ENCODE measurements around the gene SFMBT2. TPM values are rescaled to one million over a fixed set of nuclear protein-coding genes. Genes with fewer than 3 reads are reported as not detected.

Gene SFMBT2
- total RNA-seq = 10 to 100 TPM; 31.9 to 32.3 TPM

- CTCF ChIA-PET = interaction anchor here (0.6 to 2.0 kb wide), 23 partner anchors 8 to 528 kb away, joined by 3 to 10 read pairs (median 3); partner anchors contain the start of gene ITIH2
- Mint-ChIP-seq H3K36me3 (ENCODE audit: low read depth) (peaks cover 7% of the 10 kb centered on the region), H3K27me3 (peaks cover 34% of the 10 kb centered on the region), H3K4me3 (peak within 1 kb of the TSS; percentile 80), H3K9me3 (no peaks in the 10 kb centered on the region), H3K27ac (peak within 1 kb of the TSS; percentile 92), H3K4me1 (peaks cover 44% of the 10 kb centered on the region)
- POLR2A ChIA-PET = interaction anchor here (0.6 to 0.7 kb wide), 3 partner anchors 8 to 117 kb away, joined by 3 to 6 read pairs (median 4); no protein-coding TSS in a partner anchor
- peak; percentile 70 for DNase-seq
These were observed at the start of gene SFMBT2 for GRCh38 chr10:7410862-7411670. TSS of gene SFMBT2 (minus strand) at chr10:7411034. CDS start at chr10:7381898, 29,136 bp downstream.

DNA sequence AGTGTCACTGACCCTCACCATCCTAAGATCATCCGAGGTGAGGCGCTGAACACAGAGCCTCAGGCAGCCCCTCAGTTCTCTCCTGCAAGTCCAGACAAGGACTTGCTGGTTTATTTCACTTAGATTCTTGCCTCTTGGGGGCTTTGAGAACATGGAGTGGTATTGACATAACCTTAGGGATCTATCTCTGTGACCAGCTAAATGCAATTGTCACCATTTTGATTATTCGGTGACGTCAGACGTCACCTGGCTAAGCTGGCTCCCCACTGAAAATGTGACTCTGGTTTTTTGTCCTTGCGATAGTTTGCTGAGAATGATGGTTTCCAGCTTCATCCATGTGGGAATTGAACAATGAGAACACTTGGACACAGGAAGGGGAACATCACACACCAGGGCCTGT is 49.2 kb upstream of the SFMBT2 start:
- Mint-ChIP-seq H3K36me3 (ENCODE audit: low read depth) (no peaks in the 10 kb centered on the region), H3K4me3 (no peak overlapping the region), H3K4me1 (peaks cover 3% of the 10 kb centered on the region), H3K9me3 (peaks cover 2% of the 10 kb centered on the region), H3K27me3 (peaks cover 1% of the 10 kb centered on the region), H3K27ac (no peak overlapping the region)
- POLR2A ChIA-PET = no interaction called here
- CTCF ChIA-PET = no interaction called here
- no peak for DNase-seq

- H3K9me3 Mint-ChIP-seq = peaks cover 2% of the 10 kb centered on the region
- H3K4me1 Mint-ChIP-seq = peaks cover 3% of the 10 kb centered on the region
- no peak overlapping the region for H3K27ac Mint-ChIP-seq
- ChIA-PET POLR2A (no interaction called here), CTCF (no interaction called here)
- DNase-seq = no peak
- no peaks in the 10 kb centered on the region for H3K36me3 Mint-ChIP-seq (ENCODE audit: low read depth)
- peaks cover 2% of the 10 kb centered on the region for H3K27me3 Mint-ChIP-seq
- no peak overlapping the region for H3K4me3 Mint-ChIP-seq
These were observed 47.7 kb upstream of the SFMBT2 start for GRCh38 chr10:7458556-7458955.

GRCh38 chr10:7457478-7458316 is 46.9 kb upstream of the SFMBT2 start:
- H3K4me3 Mint-ChIP-seq = no peak overlapping the region
- CTCF ChIA-PET = interaction anchor here (0.6 kb wide), 1 partner anchor 1012 kb away, joined by 5 read pairs; no protein-coding TSS in a partner anchor
- POLR2A ChIA-PET = no interaction called here
- no peak overlapping the region for H3K27ac Mint-ChIP-seq
- DNase-seq = no peak
- peaks cover 4% of the 10 kb centered on the region for H3K27me3 Mint-ChIP-seq
- H3K4me1 Mint-ChIP-seq = peaks cover 3% of the 10 kb centered on the region
- no peaks in the 10 kb centered on the region for H3K36me3 Mint-ChIP-seq (ENCODE audit: low read depth)
- H3K9me3 Mint-ChIP-seq = peaks cover 3% of the 10 kb centered on the region

DNA sequence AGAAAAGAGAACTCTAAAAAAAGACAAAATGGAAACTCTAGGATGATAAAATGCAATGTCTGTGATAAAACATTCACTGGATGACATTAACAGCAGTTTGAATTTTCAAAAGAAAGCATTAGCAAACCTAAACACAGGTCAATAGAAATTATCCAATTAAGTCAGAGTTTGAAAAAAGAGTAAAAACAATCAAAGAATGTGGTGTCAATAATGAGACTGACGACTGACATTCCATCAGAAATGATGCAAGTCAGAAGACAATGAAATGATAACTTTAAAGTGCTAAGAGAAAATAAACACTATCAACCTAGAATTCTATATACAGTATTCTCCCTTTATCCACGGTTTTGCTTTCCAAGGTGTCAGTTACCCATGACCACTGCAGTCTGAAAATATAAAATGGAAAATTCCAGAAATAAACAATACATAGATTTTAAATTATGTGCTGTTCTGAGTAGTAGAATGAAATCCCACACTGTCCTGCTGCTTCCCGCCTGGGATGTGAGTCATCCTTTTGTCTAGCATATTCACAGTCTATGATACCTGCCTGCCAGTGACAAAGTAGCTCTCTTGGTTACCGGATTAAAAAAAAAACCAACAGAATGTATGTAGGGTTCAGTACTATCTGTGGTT is 38.3 kb upstream of the SFMBT2 start:
- CTCF ChIA-PET = no interaction called here
- no peak overlapping the region for H3K27ac Mint-ChIP-seq
- POLR2A ChIA-PET = no interaction called here

DNA sequence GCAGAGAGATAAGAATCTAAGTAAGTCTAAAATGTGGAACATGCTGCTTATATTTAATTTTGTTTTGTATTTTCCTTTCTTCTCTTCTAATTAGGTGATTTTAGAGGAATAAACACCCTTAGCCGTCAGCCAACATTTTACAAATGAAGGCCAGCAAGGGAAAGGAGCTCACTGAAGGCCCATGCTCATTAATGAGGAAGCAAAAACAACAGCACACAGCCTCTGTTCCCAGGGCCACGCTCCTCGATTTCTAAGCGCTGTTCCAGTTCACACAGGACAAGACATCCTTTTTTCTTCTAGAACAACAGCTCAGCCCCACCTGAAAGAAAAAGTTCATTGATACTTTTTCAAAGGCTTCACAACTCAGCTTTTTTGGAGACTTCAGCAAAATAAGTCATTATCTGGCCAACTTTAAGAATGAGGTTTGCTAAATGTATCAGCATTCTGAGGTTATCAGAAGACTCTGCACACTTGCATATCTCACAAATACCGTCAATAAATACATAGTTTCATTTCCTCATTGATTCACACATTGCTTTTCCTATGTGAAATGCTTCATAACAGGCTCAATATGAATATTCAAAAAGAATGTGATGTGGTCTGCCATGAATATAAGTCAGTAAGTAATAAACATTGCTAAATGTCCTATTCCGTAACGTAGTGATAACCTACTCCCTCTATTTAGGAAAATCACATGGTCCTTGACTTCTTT is 34.8 kb upstream of the SFMBT2 start:
- no peak for DNase-seq
- H3K4me3 Mint-ChIP-seq = no peak overlapping the region
- no peaks in the 10 kb centered on the region for H3K4me1 Mint-ChIP-seq
- peaks cover 11% of the 10 kb centered on the region for H3K36me3 Mint-ChIP-seq (ENCODE audit: low read depth)
- H3K27me3 Mint-ChIP-seq = peaks cover 8% of the 10 kb centered on the region
- CTCF ChIA-PET = interaction anchor here (1.1 kb wide), 1 partner anchor 17 kb away, joined by 4 read pairs; no protein-coding TSS in a partner anchor
- H3K9me3 Mint-ChIP-seq = peaks cover 23% of the 10 kb centered on the region
- POLR2A ChIA-PET = no interaction called here
- H3K27ac Mint-ChIP-seq = no peak overlapping the region

More for the DNA sequence above, 38.3 kb upstream of the SFMBT2 start:
- Mint-ChIP-seq H3K27me3 (peaks cover 13% of the 10 kb centered on the region), H3K4me3 (no peak overlapping the region), H3K9me3 (peaks cover 26% of the 10 kb centered on the region), H3K36me3 (ENCODE audit: low read depth) (peaks cover 11% of the 10 kb centered on the region), H3K4me1 (no peaks in the 10 kb centered on the region)
- no peak for DNase-seq

DNA sequence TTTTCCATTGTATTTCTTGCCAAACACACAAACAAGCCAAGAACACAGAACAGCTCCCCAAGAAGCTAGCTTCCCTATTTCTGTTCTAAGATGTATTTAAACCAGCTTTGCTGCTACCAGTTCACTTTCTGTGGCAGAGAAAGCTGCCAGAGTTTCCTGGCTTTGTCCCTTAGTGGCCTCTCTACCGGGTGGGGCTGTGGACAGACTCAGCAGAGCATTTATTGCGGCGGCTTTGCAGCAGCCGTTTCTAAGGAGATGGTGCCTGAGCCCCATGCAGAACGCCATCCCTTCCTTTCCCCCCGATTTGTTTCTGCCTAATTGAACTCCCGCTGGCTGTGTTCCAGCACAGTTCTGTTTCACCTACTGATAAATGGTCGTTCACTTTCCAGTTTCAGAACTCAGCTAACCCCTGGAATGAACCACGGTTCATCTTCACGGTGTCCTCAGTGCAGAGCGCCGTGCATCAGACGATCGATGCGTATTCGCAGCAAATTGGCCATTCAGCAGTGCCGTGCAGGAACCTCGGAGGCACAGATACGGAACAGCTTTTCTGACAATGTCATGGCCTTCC is 33.8 kb upstream of the SFMBT2 start:
- CTCF ChIA-PET = interaction anchor here (1.1 kb wide), 1 partner anchor 16 kb away, joined by 4 read pairs; no protein-coding TSS in a partner anchor

GRCh38 chr10:7443036-7443435 is 32.2 kb upstream of the SFMBT2 start:
- POLR2A ChIA-PET = no interaction called here
- no peaks in the 10 kb centered on the region for H3K4me1 Mint-ChIP-seq
- no peak overlapping the region for H3K4me3 Mint-ChIP-seq
- peaks cover 2% of the 10 kb centered on the region for H3K36me3 Mint-ChIP-seq (ENCODE audit: low read depth)
- no peak overlapping the region for H3K27ac Mint-ChIP-seq
- DNase-seq = no peak
- H3K9me3 Mint-ChIP-seq = peaks cover 1% of the 10 kb centered on the region
- H3K27me3 Mint-ChIP-seq = peaks cover 8% of the 10 kb centered on the region
- CTCF ChIA-PET = interaction anchor here (0.6 kb wide), 1 partner anchor 73 kb away, joined by 3 read pairs; no protein-coding TSS in a partner anchor

More for the DNA sequence above, 33.8 kb upstream of the SFMBT2 start:
- Mint-ChIP-seq H3K27ac (no peak overlapping the region), H3K9me3 (peaks cover 17% of the 10 kb centered on the region), H3K4me1 (no peaks in the 10 kb centered on the region), H3K36me3 (ENCODE audit: low read depth) (peaks cover 10% of the 10 kb centered on the region), H3K27me3 (peaks cover 8% of the 10 kb centered on the region), H3K4me3 (no peak overlapping the region)
- POLR2A ChIA-PET = no interaction called here
- no peak for DNase-seq

DNA sequence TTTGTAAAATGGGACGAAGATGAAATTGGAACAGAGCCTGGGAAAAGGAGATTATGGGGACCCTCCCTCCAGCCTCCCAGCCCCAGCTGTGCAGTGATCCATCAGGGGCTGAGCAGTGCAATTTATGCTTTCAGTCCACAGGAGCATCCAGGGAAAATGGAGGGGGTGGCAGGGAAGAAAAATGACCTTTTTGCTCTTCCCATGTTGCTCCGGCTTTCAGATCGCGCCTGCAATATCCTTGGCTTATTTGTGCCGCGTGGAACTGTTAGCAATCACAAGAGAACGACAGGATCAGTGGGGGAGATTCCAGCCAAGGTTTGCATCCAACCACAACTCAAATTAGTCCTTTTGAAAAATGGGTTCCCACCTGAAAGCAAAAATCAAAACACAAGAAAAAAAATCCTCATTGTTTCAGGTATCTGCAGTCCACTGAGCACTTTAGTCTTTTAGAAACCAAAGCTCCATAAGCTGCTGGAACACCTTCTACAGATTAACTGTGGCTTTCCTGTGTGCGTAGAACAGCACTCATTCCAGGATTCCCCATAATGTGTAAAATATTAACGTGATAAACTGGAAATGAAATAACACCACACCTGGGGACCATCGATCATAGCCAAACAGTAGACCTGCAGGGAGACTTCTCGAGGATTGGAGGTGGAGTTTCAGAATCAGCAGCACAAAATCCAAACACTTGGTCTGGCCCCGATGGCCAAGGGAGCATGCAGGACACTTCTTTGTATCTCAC is 30.7 kb upstream of the SFMBT2 start:
- ChIA-PET POLR2A (no interaction called here), CTCF (interaction anchor here (1.1 to 1.8 kb wide), 2 partner anchors 20 to 31 kb away, joined by 5 read pairs; partner anchors contain the start of gene SFMBT2)
- H3K4me3 Mint-ChIP-seq = no peak overlapping the region
- peaks cover 6% of the 10 kb centered on the region for H3K27me3 Mint-ChIP-seq
- DNase-seq = no peak
- no peaks in the 10 kb centered on the region for H3K9me3 Mint-ChIP-seq
- no peaks in the 10 kb centered on the region for H3K36me3 Mint-ChIP-seq (ENCODE audit: low read depth)
- no peak overlapping the region for H3K27ac Mint-ChIP-seq
- peaks cover 6% of the 10 kb centered on the region for H3K4me1 Mint-ChIP-seq

DNA sequence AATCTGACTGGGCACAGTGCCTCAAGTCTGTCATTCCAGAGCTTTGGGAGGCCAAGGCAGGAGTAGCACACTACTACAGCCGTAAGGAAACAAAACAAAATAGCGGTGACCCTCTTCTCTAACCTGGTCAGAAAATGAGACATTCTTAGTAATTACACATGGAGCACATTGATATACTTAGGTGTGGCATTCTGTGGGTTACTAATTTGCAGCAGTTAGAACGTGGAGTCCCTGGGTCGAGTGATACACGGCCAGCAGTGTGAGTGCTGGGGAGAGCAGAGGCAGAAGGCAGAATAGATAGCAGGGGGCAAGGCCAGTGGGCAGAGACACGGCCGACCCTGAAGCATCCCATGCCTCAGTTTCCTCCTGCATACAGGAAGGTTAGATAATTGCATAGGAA is 28.9 kb upstream of the SFMBT2 start:
- Mint-ChIP-seq H3K27ac (no peak overlapping the region), H3K36me3 (ENCODE audit: low read depth) (no peaks in the 10 kb centered on the region), H3K27me3 (peaks cover 2% of the 10 kb centered on the region), H3K4me3 (no peak overlapping the region), H3K4me1 (peaks cover 14% of the 10 kb centered on the region), H3K9me3 (no peaks in the 10 kb centered on the region)
- ChIA-PET POLR2A (no interaction called here), CTCF (interaction anchor here (1.7 kb wide), 1 partner anchor 68 kb away, joined by 5 read pairs; no protein-coding TSS in a partner anchor)
- DNase-seq = no peak

DNA sequence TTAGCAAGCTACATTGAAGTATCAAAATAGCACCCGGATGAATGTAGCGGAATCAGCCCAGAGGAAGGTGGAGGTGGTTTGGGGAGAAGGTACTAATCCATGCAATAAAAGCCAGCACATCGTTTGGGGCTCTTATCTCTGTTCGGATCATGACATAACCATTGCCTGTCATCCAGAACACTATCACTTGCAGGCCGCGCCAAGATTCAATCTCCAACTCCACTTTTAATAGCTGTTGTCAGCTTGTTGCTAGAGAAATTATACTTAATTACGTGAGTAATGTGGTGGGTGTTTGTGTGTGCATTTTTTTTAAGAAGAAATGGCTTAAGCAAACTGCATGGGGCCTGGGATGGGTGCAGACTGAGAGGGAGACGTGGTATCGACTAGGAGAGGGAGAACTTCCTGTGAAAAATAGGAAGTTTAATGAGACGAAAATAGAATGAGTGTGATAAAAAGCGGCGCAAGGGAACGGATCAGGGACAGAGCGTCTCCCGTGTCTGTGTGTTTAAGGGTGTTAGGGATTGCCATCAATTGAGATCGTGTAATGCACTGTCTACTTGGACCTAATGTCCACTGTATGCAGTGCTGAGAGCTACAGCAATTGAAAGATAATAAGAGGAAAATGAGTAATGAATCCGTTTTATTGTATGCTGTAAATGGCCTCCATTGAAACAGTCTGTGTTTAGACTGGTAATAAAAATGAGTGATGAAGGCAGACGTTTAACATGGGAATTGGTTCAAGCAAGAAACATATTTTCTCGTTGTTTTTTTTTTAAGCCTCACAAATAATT is 27.6 kb upstream of the SFMBT2 start:
- Mint-ChIP-seq H3K27ac (no peak overlapping the region), H3K27me3 (peaks cover 5% of the 10 kb centered on the region), H3K4me3 (no peak overlapping the region), H3K4me1 (peaks cover 14% of the 10 kb centered on the region), H3K9me3 (no peaks in the 10 kb centered on the region), H3K36me3 (ENCODE audit: low read depth) (no peaks in the 10 kb centered on the region)
- ChIA-PET CTCF (interaction anchor here (0.7 to 1.4 kb wide), 3 partner anchors 10 to 459 kb away, joined by 4 to 5 read pairs (median 5); no protein-coding TSS in a partner anchor), POLR2A (no interaction called here)
- DNase-seq = no peak

Measured in activated CD4-positive, alpha-beta T cell treated with anti-CD3 and anti-CD28 coated beads, Interleukin-2, amount 10 ng/mL, durations not matched to agents 7 days and 5 days (primary cell).